HK-2 (cell line): Measurements from ENCODE around the gene C6orf47.
A peak's percentile ranks its signal among the peaks of the same experiment; 100 is the strongest.

Experiments used
- DNase-seq: peaks from one replicate; pipeline ENCODE4 v3.0.0-alpha.2; 2018; ENCODE audit not compliant: unreplicated experiment

C6orf47 gene

DNA sequence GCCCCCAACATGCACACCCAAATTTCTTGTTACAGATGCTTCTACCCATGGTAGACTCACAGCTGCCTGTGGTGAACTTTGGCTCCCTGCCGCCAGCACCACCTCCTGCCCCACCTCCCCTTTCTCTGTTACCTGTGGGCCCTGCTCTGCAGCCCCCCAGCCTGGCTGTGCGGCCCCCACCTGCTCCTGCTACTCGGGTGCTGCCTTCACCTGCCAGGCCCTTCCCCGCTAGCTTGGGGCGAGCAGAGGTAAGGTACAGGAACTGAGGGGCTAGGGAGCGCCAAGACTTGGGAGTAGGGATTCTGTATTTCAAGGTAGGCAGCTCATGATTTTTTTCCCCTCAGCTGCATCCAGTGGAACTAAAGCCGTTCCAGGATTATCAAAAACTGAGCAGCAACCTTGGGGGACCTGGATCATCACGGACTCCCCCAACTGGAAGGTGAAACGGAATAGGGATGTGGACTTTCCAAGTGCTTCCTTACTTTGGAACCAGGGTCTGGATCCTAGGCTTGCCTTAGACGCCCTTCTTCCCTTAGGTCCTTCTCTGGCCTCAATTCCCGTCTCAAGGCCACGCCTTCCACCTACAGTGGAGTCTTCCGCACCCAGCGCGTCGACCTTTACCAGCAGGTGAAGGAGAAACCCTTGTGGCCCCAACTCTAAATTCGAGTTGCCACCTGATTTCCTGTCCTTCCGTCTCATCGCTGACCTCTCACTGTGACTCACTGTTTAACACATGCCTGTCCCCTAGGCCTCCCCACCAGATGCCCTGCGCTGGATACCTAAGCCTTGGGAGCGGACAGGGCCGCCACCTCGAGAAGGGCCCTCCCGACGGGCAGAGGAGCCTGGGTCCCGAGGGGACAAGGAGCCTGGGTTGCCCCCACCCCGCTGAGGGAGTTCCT is 23.6 kb downstream of the C6orf47 start:
- no peak for DNase-seq

DNA sequence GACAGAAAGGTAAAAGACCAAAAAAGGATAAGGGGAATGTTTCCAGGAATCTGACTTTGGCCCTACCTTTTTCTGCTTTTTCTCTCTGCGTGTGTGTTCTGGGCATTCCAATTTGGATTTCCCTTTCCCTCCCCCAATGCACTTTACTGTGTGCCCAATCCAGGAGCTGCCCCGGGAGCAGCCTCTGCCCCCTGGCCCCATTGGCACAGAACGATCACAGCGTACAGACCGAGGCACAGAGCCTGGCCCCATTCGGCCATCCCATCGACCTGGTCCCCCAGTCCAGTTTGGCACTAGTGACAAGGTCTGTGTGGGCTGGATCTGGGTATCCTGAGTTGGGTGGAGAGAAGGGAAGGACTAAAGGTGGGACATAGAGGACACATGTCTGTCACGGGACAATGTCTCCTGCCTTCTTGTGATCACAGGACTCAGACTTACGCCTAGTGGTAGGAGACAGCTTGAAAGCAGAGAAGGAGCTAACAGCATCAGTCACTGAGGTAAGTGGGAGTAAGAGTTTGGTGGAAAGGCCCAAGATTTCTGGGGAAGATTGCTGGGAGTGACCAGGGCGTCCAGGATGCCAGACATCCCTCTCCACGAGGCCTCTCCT is 25.5 kb downstream of the C6orf47 start:
- no peak for DNase-seq

GRCh38 chr6:31634131-31634530 is 26.4 kb downstream of the C6orf47 start:
- DNase-seq = no peak

DNA sequence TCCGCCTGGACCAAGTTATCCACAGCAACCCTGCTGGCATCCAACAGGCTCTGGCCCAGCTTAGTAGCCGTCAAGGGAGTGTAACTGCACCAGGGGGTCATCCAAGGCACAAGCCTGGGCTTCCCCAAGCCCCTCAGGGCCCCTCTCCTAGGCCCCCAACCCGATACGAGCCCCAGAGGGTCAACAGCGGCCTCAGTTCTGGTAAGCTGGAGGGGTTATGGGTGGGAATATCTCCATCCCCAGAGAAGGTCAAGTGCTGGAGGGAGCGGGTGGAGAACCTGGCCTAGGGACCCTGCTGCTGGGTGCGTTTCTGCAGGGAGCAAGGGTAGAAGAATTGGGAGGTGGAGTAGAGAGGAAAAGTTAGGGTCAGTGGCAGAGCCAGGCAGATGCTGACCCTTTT is 27.1 kb downstream of the C6orf47 start:
- DNase-seq = no peak

DNA sequence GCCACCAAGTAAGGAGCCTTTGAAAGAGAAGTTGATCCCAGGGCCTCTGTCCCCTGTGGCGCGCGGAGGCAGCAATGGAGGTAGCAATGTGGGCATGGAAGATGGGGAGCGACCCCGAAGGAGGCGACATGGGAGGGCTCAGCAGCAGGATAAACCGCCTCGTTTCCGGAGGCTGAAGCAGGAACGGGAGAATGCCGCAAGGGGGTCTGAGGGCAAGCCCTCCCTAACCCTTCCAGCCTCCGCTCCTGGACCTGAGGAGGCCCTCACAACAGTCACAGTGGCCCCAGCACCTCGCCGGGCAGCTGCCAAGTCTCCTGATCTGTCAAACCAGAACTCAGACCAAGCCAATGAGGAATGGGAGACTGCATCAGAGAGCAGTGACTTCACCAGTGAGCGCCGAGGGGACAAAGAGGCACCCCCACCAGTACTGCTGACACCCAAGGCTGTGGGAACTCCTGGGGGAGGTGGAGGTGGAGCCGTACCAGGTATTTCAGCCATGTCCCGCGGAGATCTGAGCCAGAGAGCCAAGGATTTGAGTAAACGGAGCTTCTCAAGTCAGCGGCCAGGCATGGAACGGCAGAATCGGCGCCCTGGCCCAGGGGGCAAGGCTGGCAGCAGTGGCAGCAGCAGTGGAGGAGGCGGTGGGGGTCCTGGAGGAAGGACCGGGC is 28.2 kb downstream of the C6orf47 start:
- no peak for DNase-seq

DNA sequence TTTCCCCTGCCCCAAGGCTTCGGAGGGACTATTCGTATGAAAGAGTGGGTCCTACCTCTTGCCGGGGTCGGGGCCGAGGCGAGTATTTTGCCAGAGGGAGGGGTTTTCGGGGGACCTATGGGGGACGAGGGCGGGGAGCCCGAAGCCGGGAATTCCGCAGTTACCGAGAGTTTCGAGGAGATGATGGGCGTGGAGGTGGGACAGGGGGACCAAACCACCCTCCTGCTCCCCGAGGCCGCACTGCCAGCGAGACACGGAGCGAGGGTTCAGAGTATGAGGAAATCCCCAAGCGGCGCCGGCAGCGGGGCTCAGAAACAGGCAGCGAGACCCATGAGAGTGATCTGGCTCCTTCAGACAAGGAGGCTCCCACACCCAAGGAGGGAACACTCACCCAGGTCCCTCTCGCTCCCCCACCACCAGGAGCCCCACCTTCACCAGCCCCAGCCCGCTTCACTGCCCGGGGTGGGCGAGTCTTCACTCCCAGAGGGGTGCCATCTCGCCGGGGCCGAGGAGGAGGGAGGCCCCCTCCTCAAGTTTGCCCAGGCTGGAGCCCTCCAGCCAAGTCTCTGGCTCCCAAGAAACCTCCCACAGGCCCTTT is 28.8 kb downstream of the C6orf47 start:
- no peak for DNase-seq

- DNase-seq = no peak
Measured at GRCh38 chr6:31631209-31631608, 29.4 kb downstream of the C6orf47 start.

DNA sequence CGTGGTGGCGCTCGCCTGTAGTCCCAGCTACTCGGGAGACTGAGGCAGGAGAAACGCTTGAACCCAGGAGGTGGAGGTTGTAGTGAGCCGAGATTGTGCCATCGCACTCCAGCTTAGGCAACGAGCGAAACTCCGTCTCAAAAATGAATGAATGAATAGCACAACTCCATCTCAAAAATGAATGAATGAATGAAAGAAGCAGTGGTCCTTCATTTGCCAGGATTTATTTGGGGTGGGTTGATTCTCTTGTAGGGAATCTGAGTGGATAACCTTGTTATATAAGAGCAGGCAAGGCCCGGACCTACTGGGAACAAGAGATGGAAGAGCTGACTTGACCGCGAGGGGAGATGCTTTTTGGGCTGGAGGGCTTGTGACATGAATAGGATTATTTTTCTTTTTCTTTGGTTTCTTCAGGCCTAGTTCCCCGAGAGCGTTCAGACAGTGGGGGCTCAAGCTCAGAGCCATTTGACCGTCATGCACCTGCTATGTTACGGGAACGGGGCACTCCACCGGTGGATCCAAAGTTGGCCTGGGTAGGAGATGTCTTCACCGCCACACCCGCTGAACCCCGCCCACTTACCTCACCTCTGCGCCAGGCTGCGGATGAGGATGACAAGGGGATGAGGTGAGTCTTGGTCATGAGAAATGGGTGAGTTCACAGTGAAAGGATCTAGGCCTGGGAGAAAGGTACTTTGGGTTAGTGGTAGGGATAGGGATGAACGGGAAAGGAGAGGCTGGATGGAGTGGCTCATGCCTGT is 30.2 kb downstream of the C6orf47 start:
- no peak for DNase-seq

GRCh38 chr6:31629014-31629413 is 31.6 kb downstream of the C6orf47 start:
- DNase-seq = no peak

DNA sequence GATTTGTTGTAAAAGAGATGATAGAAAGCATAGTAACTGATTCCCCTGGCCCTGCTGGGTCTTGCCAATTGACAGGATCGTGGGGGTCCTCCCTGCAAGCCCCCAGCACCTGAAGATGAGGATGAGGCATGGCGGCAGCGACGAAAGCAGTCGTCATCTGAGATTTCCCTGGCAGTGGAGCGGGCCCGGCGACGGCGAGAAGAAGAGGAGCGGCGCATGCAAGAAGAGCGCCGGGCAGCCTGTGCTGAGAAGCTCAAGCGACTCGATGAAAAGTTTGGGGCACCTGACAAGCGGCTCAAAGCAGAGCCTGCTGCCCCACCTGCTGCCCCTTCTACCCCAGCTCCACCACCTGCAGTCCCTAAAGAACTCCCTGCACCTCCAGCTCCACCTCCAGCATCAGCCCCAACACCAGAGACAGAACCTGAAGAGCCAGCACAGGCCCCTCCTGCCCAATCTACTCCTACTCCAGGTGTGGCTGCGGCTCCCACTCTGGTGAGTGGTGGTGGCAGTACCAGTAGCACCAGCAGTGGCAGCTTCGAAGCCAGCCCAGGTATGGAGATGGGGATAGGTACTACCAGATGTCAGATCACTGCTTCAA is 32.8 kb downstream of the C6orf47 start:
- DNase-seq = no peak

GRCh38 chr6:31626952-31627351 is 33.6 kb downstream of the C6orf47 start:
- no peak for DNase-seq

DNA sequence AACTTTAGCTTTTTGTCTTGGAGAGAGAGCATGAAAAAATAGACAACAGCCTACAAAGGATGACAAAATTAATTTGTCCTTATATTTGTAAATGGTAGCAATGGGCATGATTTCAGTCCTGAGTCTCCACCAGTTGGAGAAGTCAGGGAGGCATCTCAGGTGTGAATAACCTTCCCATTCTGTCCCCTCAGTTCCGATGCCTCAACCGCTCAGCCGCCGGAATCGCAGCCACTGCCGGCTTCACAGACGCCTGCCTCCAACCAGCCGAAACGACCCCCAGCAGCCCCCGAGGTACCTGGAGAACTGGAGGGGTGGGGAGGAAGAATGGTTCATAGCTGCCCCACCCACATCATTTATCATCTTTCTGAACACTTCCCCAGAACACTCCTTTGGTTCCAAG is 36.5 kb downstream of the C6orf47 start:
- DNase-seq = no peak

DNA sequence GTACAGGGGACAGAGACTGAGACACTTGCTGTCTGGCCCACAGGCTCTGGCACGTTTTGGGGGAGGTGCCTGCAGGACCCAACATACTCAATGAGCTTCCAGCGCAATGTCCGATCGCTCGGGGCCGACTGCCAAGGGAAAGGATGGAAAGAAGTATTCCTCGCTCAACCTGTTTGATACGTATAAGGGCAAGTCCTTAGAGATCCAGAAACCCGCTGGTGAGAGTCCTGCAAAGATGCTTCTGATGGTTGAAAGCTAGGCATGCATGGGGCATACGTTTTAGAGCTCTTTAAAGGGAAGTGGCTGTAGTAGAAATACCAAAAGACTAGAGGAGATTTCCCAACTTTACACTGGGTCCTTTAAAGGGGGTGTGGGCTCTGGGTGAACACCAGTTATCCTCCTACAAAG is 37.9 kb downstream of the C6orf47 start:
- DNase-seq = no peak

GRCh38 chr6:31621991-31622390 is 38.6 kb downstream of the C6orf47 start:
- DNase-seq = no peak

DNA sequence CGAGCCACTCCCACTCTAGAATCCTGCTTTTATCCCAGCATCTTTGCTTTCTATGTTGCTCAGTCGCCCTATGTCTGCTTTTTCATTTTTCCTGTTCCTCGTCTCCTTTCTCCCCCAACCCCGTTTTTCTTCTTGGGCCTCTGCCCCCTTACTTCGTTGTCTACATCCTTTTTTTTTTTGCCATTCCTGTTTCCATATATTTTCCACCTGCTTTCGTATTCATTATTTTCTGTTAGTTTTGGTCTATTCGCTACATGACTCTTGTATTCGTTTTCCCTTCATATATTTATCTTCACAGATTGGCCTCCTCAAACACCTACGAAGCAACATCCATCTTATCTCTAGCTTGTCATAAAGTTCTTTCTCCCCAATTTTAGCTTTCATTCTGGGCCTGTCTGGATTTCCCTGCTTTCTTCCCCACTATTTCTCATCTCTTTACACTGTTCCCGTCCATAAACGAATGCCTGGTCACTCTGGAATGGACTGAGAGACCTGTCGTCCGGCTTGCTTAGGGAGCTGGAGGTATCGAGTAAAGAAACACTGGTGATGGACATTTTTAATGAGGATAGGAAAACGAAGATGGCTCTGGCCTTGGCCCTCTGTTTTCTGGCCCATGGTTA is 39.1 kb downstream of the C6orf47 start:
- DNase-seq = no peak

DNA sequence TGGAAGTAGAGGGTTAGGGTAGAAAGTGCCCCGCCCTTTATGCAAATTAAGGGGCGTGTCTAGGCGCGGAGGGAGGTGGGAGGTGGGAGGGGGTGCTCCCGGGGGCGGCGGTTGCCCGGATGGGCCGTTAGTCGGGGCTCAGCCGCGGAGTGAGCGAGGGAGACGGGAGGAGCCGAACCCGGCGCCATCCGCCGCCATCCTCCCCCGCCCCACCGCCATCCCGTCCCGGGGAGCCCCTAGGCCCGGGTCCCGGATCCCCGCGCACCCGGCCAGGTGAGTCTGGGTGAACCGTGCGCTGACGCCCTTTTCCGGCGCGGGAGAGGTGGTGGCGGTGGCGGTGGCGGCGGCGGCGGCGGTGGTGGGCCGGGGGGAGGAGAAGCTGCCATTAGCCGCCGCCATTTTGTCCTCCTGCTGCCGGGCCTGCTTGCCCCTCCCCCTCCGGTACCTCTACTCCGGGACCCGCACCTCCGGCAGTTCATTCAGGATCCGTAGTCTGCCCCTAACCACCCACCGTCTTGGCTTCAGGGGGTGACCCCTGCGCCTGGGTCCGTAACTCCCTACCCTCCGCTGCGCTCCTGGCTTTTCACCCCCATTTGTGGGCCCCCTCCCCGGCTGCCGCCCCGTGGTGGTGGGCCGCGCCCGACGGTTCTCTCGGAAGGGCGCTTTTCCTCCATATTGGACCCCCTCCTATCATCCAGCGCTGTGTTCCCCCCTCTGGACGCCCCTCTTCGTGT is 39.8 kb downstream of the C6orf47 start, which contains the start of gene PRRC2A:
PRRC2A (plus strand) TSS at position 130 of the 734 bp plus-strand sequence. CDS start 2,075 bp downstream, outside the sequence.
- DNase-seq = no peak

DNA sequence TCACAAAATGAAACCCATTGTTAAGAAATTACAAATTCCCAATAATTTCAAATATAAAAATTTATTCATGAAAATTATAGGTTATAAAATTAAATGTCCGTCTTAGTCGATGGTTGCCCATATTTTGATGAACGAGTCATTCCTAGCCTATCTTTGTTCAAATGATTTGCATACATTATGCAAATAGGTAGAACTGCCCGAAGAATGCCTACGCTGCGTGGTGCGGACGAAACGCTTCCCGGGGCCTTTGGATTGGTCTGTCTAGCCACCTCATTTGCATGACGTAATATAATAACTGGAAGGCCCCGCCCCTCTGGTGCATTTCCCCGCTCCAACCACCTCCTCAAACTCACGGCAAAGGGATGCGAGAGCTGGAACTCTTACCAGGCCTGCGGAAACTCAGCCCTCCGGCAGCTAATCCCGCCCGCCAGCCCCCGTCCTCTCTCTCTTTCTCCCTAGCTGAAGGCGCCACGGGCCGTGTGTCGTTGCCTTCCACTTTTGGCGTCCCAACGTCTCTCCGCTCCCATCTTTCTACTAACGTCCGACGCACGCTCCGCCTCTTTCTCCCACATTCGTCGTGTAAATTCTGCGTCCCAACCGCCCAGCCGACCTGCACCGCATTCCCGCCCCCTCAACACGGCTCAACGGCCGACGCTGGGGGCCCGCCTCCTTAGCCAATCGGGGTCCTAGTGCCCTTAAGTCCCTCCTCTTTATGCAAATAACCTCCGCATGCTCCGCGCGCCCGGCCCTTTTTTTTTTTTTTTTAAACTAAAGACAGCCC is 40.6 kb downstream of the C6orf47 start:
- DNase-seq = peak; percentile 97

DNA sequence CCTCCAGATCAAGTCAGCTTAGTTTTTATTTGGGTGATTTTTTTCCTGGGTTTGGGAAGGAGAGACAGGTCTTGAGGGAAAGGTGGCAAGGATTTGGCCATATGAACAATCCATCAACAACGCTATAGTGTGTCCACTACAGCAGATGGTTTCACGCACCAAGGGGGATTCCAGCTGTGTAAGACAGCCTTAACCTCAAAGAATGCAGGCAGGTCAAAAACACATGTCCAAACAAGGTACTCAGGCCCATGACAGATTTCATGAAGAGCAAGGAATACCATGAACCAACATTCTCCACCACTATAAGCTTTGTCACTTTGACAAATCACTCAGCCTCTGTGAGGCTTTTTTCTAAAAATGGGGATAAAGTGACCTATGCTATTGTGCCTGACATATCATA is 43.6 kb downstream of the C6orf47 start:
- no peak for DNase-seq

GRCh38 chr6:31615748-31616147 is 44.8 kb downstream of the C6orf47 start:
- DNase-seq = no peak
